ENCODE measurements around the gene CCDC170.

DNA sequence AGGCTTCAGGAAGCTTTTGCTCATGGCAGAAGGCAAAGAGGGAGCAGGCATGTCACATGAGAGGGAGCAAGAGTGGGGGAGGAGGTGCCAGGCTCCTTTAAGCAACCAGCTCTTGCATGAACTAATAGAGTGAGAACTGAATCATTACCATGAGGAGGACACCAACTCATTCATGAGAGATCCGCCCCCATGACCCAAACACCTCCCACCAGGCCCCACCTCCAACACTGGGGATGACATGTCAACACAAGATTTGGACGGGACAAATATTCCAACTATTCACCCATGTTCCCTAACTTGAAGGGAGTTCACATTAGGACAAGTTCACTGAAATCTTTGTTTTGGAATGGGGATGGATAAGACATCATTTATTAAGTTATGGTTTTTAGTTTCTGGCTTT, 158.5 kb downstream of the CCDC170 start:
- TF ChIP-seq EZH2phosphoT487 (IDR thresholded peaks at IDR 0.05; ENCODE audit: low read length): no peak
- TF ChIP-seq, protein P1, sequence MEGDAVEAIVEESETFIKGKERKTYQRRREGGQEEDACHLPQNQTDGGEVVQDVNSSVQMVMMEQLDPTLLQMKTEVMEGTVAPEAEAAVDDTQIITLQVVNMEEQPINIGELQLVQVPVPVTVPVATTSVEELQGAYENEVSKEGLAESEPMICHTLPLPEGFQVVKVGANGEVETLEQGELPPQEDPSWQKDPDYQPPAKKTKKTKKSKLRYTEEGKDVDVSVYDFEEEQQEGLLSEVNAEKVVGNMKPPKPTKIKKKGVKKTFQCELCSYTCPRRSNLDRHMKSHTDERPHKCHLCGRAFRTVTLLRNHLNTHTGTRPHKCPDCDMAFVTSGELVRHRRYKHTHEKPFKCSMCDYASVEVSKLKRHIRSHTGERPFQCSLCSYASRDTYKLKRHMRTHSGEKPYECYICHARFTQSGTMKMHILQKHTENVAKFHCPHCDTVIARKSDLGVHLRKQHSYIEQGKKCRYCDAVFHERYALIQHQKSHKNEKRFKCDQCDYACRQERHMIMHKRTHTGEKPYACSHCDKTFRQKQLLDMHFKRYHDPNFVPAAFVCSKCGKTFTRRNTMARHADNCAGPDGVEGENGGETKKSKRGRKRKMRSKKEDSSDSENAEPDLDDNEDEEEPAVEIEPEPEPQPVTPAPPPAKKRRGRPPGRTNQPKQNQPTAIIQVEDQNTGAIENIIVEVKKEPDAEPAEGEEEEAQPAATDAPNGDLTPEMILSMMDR (IDR thresholded peaks at IDR 0.05; ENCODE audit: low read length): no peak

Data from MM.1S (cell line).